ENCODE results near the gene FRMD5. TPM values are rescaled to one million over a fixed set of nuclear protein-coding genes. Genes with fewer than 3 reads are reported as not detected.

Gene FRMD5
- total RNA-seq, 1 experiment from 2014 or later = 3.9 TPM

- Mint-ChIP-seq H3K4me1 (peaks cover 12 to 25% of the 10 kb centered on the region in 2 experiments), H3K4me3 (no peak overlapping the region), H3K36me3 (ENCODE audit: insufficient read depth in 1 of 3, low read depth in 3 of 3) (no peaks in the 10 kb centered on the region), H3K27me3 (ENCODE audit: low read depth) (no peaks in the 10 kb centered on the region; the same call in 1 of the 2 replicates), H3K9me3 (no peaks in the 10 kb centered on the region), H3K27ac (no peak overlapping the region; a peak in 1 of 7 replicates)
- Histone ChIP-seq H4K8ac (replicated peaks; ENCODE audit: insufficient read length, low read depth, low read length) (no peak overlapping the region), H3K18ac (ENCODE audit: insufficient read length, low read depth, low read length) (no peak overlapping the region), H3K79me1 (ENCODE audit: insufficient read depth, low read depth, low read length, poor library complexity, severe bottlenecking) (no peaks in the 10 kb centered on the region), H2BK15ac (ENCODE audit: low read depth, low read length) (no peak overlapping the region), H3K4me1 (ENCODE audit: insufficient read depth, low read length) (peaks cover 4% of the 10 kb centered on the region; the same call in 1 of the 2 replicates), H3K23ac (ENCODE audit: insufficient read length, low read depth, low read length) (no peak overlapping the region), H3K79me2 (ENCODE audit: insufficient read depth, low read length) (no peaks in the 10 kb centered on the region), H3K23me2 (ENCODE audit: insufficient read length, low read depth, low read length, poor library complexity, severe bottlenecking) (no peaks in the 10 kb centered on the region), H2BK120ac (ENCODE audit: low read depth, low read length, poor library complexity, severe bottlenecking) (no peak overlapping the region), H3K14ac (ENCODE audit: insufficient read depth, low read length) (no peak overlapping the region), H3K4me2 (ENCODE audit: insufficient read depth, insufficient read length, low read length) (no peak overlapping the region), H2BK12ac (ENCODE audit: insufficient read length, low read depth, low read length) (no peak overlapping the region), H3K27me3 (ENCODE audit: insufficient read depth, low read length) (no peaks in the 10 kb centered on the region), H3K4ac (ENCODE audit: low read depth, low read length) (no peak overlapping the region), H4K20me1 (ENCODE audit: control insufficient read depth, insufficient read depth, insufficient read length) (no peaks in the 10 kb centered on the region), H3K9ac (ENCODE audit: extremely low read depth, insufficient read length, low read length) (no peak overlapping the region), H3T11ph (ENCODE audit: low read length) (no peak overlapping the region), H4K5ac (ENCODE audit: insufficient read length, low read depth, low read length) (no peak overlapping the region), H3K56ac (ENCODE audit: insufficient read length, low read depth, low read length) (no peak overlapping the region), H3K27ac (ENCODE audit: insufficient read length, low read depth, low read length) (no peak overlapping the region), H2AK5ac (ENCODE audit: insufficient read length, low read length) (no peak overlapping the region), H2AFZ (ENCODE audit: low read length) (no peak overlapping the region), H2BK5ac (ENCODE audit: insufficient read length, low read length) (no peak overlapping the region), H4K91ac (ENCODE audit: insufficient read length, low read depth, low read length) (no peak overlapping the region), H2BK20ac (ENCODE audit: low read depth, low read length, poor library complexity, severe bottlenecking) (no peak overlapping the region), H3K9me3 (ENCODE audit: control insufficient read depth, low read depth, low read length) (no peaks in the 10 kb centered on the region)
- no peak for DNase-seq
- no CpG with 5 or more reads among the region's 4 CpGs for WGBS (ENCODE audit: extremely low coverage, insufficient read length, low lambda C conversion rate)
- TF ChIP-seq CTCF (conservative IDR thresholded peaks at IDR 0.05) = no peak
These were observed 240.9 kb downstream of the FRMD5 start for GRCh38 chr15:43954181-43954621.
